Stomach (tissue), 9 donors: ENCODE results near the gene TRH. TPM values are rescaled to one million over a fixed set of nuclear protein-coding genes. Genes with fewer than 3 reads are reported as not detected.

Experiments
- DNase-seq, 2 donors: peaks; one replicate each; pipeline versions ENCODE4 v3.0.0 to v3.0.0-alpha.2; 2013 to 2019
- H3K27ac ChIP-seq, 5 donors: fragments of 200-600 bp in 4 of 5; sonication (generic) in 4 of 5; one replicate each; pipeline ENCODE4 v1.5.1; 2013 to 2019; ENCODE audit warnings: mild to moderate bottlenecking in 1 of 5, moderate library complexity in 1 of 5
- H3K27me3 ChIP-seq, 3 donors: fragments of 200-600 bp; sonication (generic); one replicate each; pipeline ENCODE4 v1.5.1; 2017 to 2019; ENCODE audit warnings: mixed run types in 1 of 3
- H3K36me3 ChIP-seq, 4 donors: fragments of 200-600 bp; sonication (generic); 1 replicate in 3 of 4; 2 replicates in 1 of 4; pipeline ENCODE4 v1.5.1; 2016 to 2019
- H3K4me1 ChIP-seq, 4 donors: fragments of 200-600 bp; sonication (generic); one replicate each; pipeline ENCODE4 v1.5.1; 2016 to 2019
- H3K4me3 ChIP-seq, 4 donors: fragments of 200-600 bp; sonication (generic) in 3 of 4; one replicate each; pipeline ENCODE4 v1.5.1; 2016 to 2019; ENCODE audit warnings: mild to moderate bottlenecking in 1 of 4
- H3K9me3 ChIP-seq, 4 donors: fragments of 200-600 bp; sonication (generic); one replicate each; pipeline ENCODE4 v1.5.1; 2016 to 2019
- CTCF ChIP-seq, 7 experiments: fragments of 450-650 bp in 4 of 7; fragments of 200-600 bp in 3 of 7; sonication (generic) in 3 of 7; IDR thresholded peaks; one replicate each; pipeline ENCODE4 v1.5.1; 2016 to 2019; ENCODE audit warnings: antibody characterized with exemption in 7 of 7, control low read depth in 2 of 7, mild to moderate bottlenecking in 1 of 7
- EP300 ChIP-seq: sonication (generic); formaldehyde crosslinking; IDR thresholded peaks from one replicate; pipeline ENCODE4 v1.6.1; 2017; ENCODE audit warnings: antibody characterized with exemption
- POLR2A ChIP-seq, 4 donors: fragments of 450-650 bp; IDR thresholded peaks; one replicate each; pipeline ENCODE4 v1.6.1; 2016; ENCODE audit warnings: antibody characterized with exemption in 4 of 4, control low read depth in 2 of 4, mild to moderate bottlenecking in 1 of 4, moderate library complexity in 1 of 4
- POLR2AphosphoS5 ChIP-seq, 3 donors: sonication (generic); formaldehyde crosslinking; IDR thresholded peaks; one replicate each; pipeline ENCODE4 v1.6.1; 2016; ENCODE audit warnings: antibody characterized with exemption in 3 of 3
- WGBS, 5 donors: extraction: QIAGEN DNeasy Blood & Tissue Kit in 3 of 5; methylation state at CpG; one replicate each; pipeline versions ENCODE4 v1.1.5 to v1.1.7; 2013 to 2018; 5-methylcytosine and 5-hydroxymethylcytosine counted together
- intact Hi-C: fragments of 100-400 bp; cut with DNase I; formaldehyde crosslinking; loops from one replicate; pipeline ENCODE4 v1.15.1; 2023; ENCODE audit warnings: low total_unique reads
- polyA plus RNA-seq, 3 donors: library from polyadenylated mRNA; stranded (reverse); fragments of 200-250 nt; gene quantifications; one replicate each; pipeline ENCODE4 v1.2.3, GENCODE V29; 2013
- total RNA-seq, 5 donors: library from RNA; depleted of rRNA; stranded (reverse); fragments of >200 nt; gene quantifications; one replicate each; pipeline versions ENCODE4 v1.1.0 to v1.2.3, GENCODE V29; 2014 to 2016
- donor health status: healthy with polysubstance abuse.
- donor health status: Bipolar disorder and iron deficiency.
- donor health status: healthy.

The TRH gene
- total and polyA plus RNA-seq, 8 donors: 0.37 TPM; not detected in 7

DNA sequence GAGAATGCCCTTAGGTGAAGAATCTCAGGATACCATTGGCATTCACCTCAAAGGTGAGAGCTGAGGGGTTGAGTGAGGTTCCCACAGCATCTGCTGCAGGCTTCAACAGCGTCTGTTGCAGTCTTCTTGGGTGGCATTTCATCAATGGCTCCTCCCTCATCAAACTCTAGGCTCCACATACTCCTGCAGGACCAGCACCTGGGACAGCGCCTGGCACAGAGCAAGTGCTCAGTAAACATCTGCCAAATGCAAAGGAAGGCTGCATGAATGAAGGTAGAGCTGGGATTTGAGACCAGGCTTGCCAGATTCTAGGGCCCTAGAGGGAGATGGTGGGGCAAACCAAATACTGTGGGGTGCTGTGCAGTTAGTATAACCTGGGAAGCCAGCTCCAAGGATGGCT lies 9.6 kb downstream of the TRH start:
- Histone ChIP-seq H3K9me3 (no peaks in the 10 kb centered on the region), H3K36me3 (no peaks in the 10 kb centered on the region), H3K27ac (no peak overlapping the region), H3K27me3 (peaks cover 0 to 14% (median 3%) of the 10 kb centered on the region in 3 donors), H3K4me3 (no peak overlapping the region), H3K4me1 (no peaks in the 10 kb centered on the region)
- intact Hi-C loops: no loop called here
- no peak for TF ChIP-seq POLR2A (IDR thresholded peaks at IDR 0.05)
- TF ChIP-seq POLR2AphosphoS5 (IDR thresholded peaks at IDR 0.05): no peak
- no peak for TF ChIP-seq EP300
- TF ChIP-seq CTCF (IDR thresholded peaks at IDR 0.05): no peak
- no peak for DNase-seq
- 64 to 81% (median 72%) methylated on average over 2 of the region's 2 CpGs for WGBS, 5 donors

- DNase-seq: peak in 1 of 2 donors; percentile 13
- no peaks in the 10 kb centered on the region for H3K36me3 ChIP-seq
- peaks cover 0 to 10% (median 0%) of the 10 kb centered on the region in 3 donors for H3K27me3 ChIP-seq
- no peaks in the 10 kb centered on the region for H3K4me1 ChIP-seq
- no peaks in the 10 kb centered on the region for H3K9me3 ChIP-seq
- H3K4me3 ChIP-seq: no peak overlapping the region
- no peak overlapping the region for H3K27ac ChIP-seq
- intact Hi-C loops: no loop called here
- TF ChIP-seq CTCF (IDR thresholded peaks at IDR 0.05) (no peak), POLR2A (IDR thresholded peaks at IDR 0.05) (no peak), EP300 (no peak), POLR2AphosphoS5 (IDR thresholded peaks at IDR 0.05) (no peak)
- WGBS, 5 donors: 83 to 94% (median 89%) methylated on average over 14 of the region's 14 CpGs
These were observed 10.6 kb downstream of the TRH start for GRCh38 chr3:129985113-129985512.

GRCh38 chr3:129988429-129988828 lies 13.9 kb downstream of the TRH start:
- H3K36me3 ChIP-seq: no peaks in the 10 kb centered on the region
- H3K9me3 ChIP-seq: peaks cover 0 to 5% (median 0%) of the 10 kb centered on the region in 4 donors
- H3K27me3 ChIP-seq: no peaks in the 10 kb centered on the region
- DNase-seq: no peak
- H3K4me1 ChIP-seq: no peaks in the 10 kb centered on the region
- intact Hi-C loops: no loop called here
- TF ChIP-seq POLR2AphosphoS5 (IDR thresholded peaks at IDR 0.05): no peak
- TF ChIP-seq POLR2A (IDR thresholded peaks at IDR 0.05): no peak
- no peak for TF ChIP-seq CTCF (IDR thresholded peaks at IDR 0.05)
- TF ChIP-seq EP300: no peak
- no peak overlapping the region for H3K4me3 ChIP-seq
- no peak overlapping the region for H3K27ac ChIP-seq
- 59 to 73% (median 72%) methylated on average over 9 to 10 of the region's 10 CpGs for WGBS, 5 donors

- Histone ChIP-seq H3K27ac (no peak overlapping the region), H3K9me3 (peaks cover 0 to 5% (median 0%) of the 10 kb centered on the region in 4 donors), H3K27me3 (no peaks in the 10 kb centered on the region), H3K4me1 (no peaks in the 10 kb centered on the region), H3K36me3 (no peaks in the 10 kb centered on the region), H3K4me3 (no peak overlapping the region)
- WGBS, 5 donors: 53 to 67% (median 59%) methylated on average over 6 of the region's 6 CpGs
- TF ChIP-seq CTCF (IDR thresholded peaks at IDR 0.05) (no peak), EP300 (no peak), POLR2A (IDR thresholded peaks at IDR 0.05) (no peak), POLR2AphosphoS5 (IDR thresholded peaks at IDR 0.05) (no peak)
- intact Hi-C loops: no loop called here
- DNase-seq: no peak
These were observed 14.9 kb downstream of the TRH start for GRCh38 chr3:129989414-129989813.
